Uterine smooth muscle cell (primary cell): Measurements from ENCODE around the gene TUT1. TPM values are rescaled to one million over a fixed set of nuclear protein-coding genes. Genes with fewer than 3 reads are reported as not detected.

Experiments used
- total RNA-seq: library from RNA; depleted of rRNA; stranded (reverse); fragments of >200 nt; gene quantifications from 2 replicates; pipeline ENCODE4 v1.2.3, GENCODE V29; 2014

Gene TUT1
- 7.0 TPM in 2 replicates for total RNA-seq

GRCh38 chr11:62591448-62592145 is at the start of gene TUT1:
TUT1 (minus strand) TSS chr11:62591523; CDS start chr11:62591485, 38 bp downstream.

GRCh38 chr11:62621567-62622470 is 30.5 kb upstream of the TUT1 start, which contains the start of gene B3GAT3:
B3GAT3 (minus strand) TSS chr11:62621986; CDS start chr11:62621947, 39 bp downstream.

GRCh38 chr11:62612366-62613290 is 21.3 kb upstream of the TUT1 start, which contains the start of the genes EML3 and ROM1:
EML3 (minus strand) TSS chr11:62612775; CDS start chr11:62612457, 318 bp downstream.
ROM1 (plus strand) TSS chr11:62613257; CDS start chr11:62613282, 25 bp downstream.

GRCh38 chr11:62601372-62602140 is 10.2 kb upstream of the TUT1 start, which contains the start of gene MTA2:
MTA2 (minus strand) TSS chr11:62601865; CDS start chr11:62601450, 415 bp downstream.

GRCh38 chr11:62573592-62574362 is 17.5 kb downstream of the TUT1 start, which contains the start of gene EEF1G:
EEF1G (minus strand) TSS chr11:62573891; CDS start chr11:62573842, 49 bp downstream.

GRCh38 chr11:62546244-62546928 is 44.9 kb downstream of the TUT1 start, which contains the start of gene AHNAK:
AHNAK (minus strand) TSS chr11:62546806; CDS start chr11:62536098, 10,708 bp downstream.

Other genes with a start within 250 kb of the TUT1 start
- gene SCGB1A1, start 172.5 kb downstream of the TUT1 start, total RNA-seq = not detected in 2 replicates
- 598 and 812 TPM in 2 replicates for gene AHNAK, start 44.7 kb downstream of the TUT1 start, total RNA-seq
- 1,010 and 1,304 TPM in 2 replicates for gene EEF1G, start 17.6 kb downstream of the TUT1 start, total RNA-seq
- 97.1 and 125 TPM in 2 replicates for gene MTA2, start 10.3 kb upstream of the TUT1 start, total RNA-seq
- 11.6 and 14.0 TPM in 2 replicates for gene EML3, start 21.3 kb upstream of the TUT1 start, total RNA-seq
- gene ROM1, start 21.7 kb upstream of the TUT1 start, total RNA-seq = 2.3 and 2.9 TPM in 2 replicates
- 34.3 and 50.9 TPM in 2 replicates for gene B3GAT3, start 30.5 kb upstream of the TUT1 start, total RNA-seq
- gene GANAB, start 55.1 kb upstream of the TUT1 start, total RNA-seq = 315 and 475 TPM in 2 replicates
- gene INTS5, start 61.8 kb upstream of the TUT1 start, total RNA-seq = 22.9 and 24.5 TPM in 2 replicates
- gene C11orf98, start 73.7 kb upstream of the TUT1 start, total RNA-seq = 24.6 and 35.6 TPM in 2 replicates
- 4.2 and 9.4 TPM in 2 replicates for gene CSKMT, start 73.8 kb upstream of the TUT1 start, total RNA-seq
- 12.0 and 12.6 TPM in 2 replicates for gene UQCC3, start 80.2 kb upstream of the TUT1 start, total RNA-seq
- 2.7 and 3.3 TPM in 2 replicates for gene LBHD1, start 80.7 kb upstream of the TUT1 start, total RNA-seq
- 99.4 and 126 TPM in 2 replicates for gene UBXN1, start 87.5 kb upstream of the TUT1 start, total RNA-seq
- gene LRRN4CL, start 98.0 kb upstream of the TUT1 start, total RNA-seq = 12.2 and 23.5 TPM in 2 replicates
- gene BSCL2, start 115.9 kb upstream of the TUT1 start, total RNA-seq = 37.4 and 39.5 TPM in 2 replicates
- not detected in 2 replicates for gene GNG3, start 116.2 kb upstream of the TUT1 start, total RNA-seq
- gene HNRNPUL2, start 135.9 kb upstream of the TUT1 start, total RNA-seq = 9.6 and 16.4 TPM in 2 replicates
- 30.0 and 35.2 TPM in 2 replicates for gene TTC9C, start 137.0 kb upstream of the TUT1 start, total RNA-seq
- 14.5 and 15.6 TPM in 2 replicates for gene ZBTB3, start 162.6 kb upstream of the TUT1 start, total RNA-seq
- gene POLR2G, start 170.1 kb upstream of the TUT1 start, total RNA-seq = 66.9 and 68.8 TPM in 2 replicates
- 29.2 and 30.7 TPM in 2 replicates for gene TAF6L, start 179.9 kb upstream of the TUT1 start, total RNA-seq
- 19.0 and 25.5 TPM in 2 replicates for gene TMEM179B, start 195.9 kb upstream of the TUT1 start, total RNA-seq
- 21.8 and 24.1 TPM in 2 replicates for gene TMEM223, start 200.5 kb upstream of the TUT1 start, total RNA-seq
- 26.4 and 28.4 TPM in 2 replicates for gene NXF1, start 213.9 kb upstream of the TUT1 start, total RNA-seq
- gene STX5, start 240.5 kb upstream of the TUT1 start, total RNA-seq = 42.4 and 52.6 TPM in 2 replicates
- not detected in 2 replicates for gene TEX54, start 241.3 kb upstream of the TUT1 start, total RNA-seq
- gene WDR74, start 248.1 kb upstream of the TUT1 start, total RNA-seq = 48.4 and 68.5 TPM in 2 replicates